Astrocyte (in vitro differentiated cells and primary cell): ENCODE results near the gene HTR3C.

Source experiments
- EZH2 ChIP-seq: IDR thresholded peaks from 2 replicates; pipeline ENCODE4 v1.6.1; 2012; ENCODE audit warnings: mild to moderate bottlenecking, low read length, inconsistent platforms; ENCODE audit not compliant: insufficient read depth
- TF ChIP-seq, protein P1 (sequence below): IDR thresholded peaks from 2 replicates; pipeline ENCODE4 v1.5.1; 2011; ENCODE audit warnings: low read depth, mild to moderate bottlenecking, inconsistent platforms, low read length, moderate library complexity; ENCODE audit not compliant: insufficient read depth

DNA sequence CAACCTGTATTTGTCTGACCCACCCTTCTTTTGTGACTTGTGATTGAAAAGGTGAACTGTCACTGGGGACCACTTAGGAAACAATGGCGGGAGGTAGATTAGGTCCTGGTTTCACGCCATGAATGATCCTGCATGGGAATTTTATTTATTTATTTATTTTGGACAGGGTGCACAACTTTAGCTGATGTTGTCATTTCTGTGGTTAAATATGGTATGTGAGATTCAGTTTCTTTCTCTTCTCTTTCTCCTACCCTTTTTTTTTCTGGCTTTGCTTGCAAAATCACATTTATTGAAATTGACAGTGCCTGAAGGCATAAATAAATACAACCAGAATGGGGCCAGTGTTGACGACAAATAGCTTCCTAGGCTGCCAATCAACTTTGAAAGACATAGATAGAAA lies 26.0 kb downstream of the HTR3C start:
- TF ChIP-seq, protein P1, sequence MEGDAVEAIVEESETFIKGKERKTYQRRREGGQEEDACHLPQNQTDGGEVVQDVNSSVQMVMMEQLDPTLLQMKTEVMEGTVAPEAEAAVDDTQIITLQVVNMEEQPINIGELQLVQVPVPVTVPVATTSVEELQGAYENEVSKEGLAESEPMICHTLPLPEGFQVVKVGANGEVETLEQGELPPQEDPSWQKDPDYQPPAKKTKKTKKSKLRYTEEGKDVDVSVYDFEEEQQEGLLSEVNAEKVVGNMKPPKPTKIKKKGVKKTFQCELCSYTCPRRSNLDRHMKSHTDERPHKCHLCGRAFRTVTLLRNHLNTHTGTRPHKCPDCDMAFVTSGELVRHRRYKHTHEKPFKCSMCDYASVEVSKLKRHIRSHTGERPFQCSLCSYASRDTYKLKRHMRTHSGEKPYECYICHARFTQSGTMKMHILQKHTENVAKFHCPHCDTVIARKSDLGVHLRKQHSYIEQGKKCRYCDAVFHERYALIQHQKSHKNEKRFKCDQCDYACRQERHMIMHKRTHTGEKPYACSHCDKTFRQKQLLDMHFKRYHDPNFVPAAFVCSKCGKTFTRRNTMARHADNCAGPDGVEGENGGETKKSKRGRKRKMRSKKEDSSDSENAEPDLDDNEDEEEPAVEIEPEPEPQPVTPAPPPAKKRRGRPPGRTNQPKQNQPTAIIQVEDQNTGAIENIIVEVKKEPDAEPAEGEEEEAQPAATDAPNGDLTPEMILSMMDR, result no peak
- no peak for TF ChIP-seq EZH2
